Hepatocyte (in vitro differentiated cells): ENCODE results near the gene FGF12. TPM values are rescaled to one million over a fixed set of nuclear protein-coding genes. Genes with fewer than 3 reads are reported as not detected.
A peak's percentile ranks its signal among the peaks of the same experiment; 100 is the strongest.

Experiments used
- DNase-seq: peaks from one replicate; pipeline ENCODE4 v3.0.0-alpha.2; 2016; ENCODE audit warnings: low spot score
- H2AFZ ChIP-seq: fragments of 200-600 bp; sonication (generic); 2 replicates; pipeline ENCODE4 v1.6.0; 2016; ENCODE audit warnings: antibody characterized with exemption, mild to moderate bottlenecking
- H3K27ac ChIP-seq: fragments of 200-600 bp; sonication (generic); 2 replicates; pipeline ENCODE4 v1.5.1; 2016; ENCODE audit warnings: mild to moderate bottlenecking
- H3K27me3 ChIP-seq: fragments of 200-600 bp; sonication (generic); 2 replicates; pipeline ENCODE4 v1.6.1; 2016
- H3K36me3 ChIP-seq: fragments of 200-600 bp; sonication (generic); replicated peaks from 2 replicates; pipeline ENCODE4 v1.5.1; 2016; ENCODE audit warnings: low read depth; ENCODE audit not compliant: insufficient read depth
- H3K4me1 ChIP-seq: fragments of 200-600 bp; sonication (generic); 2 replicates; pipeline ENCODE4 v1.5.1; 2016; ENCODE audit warnings: mild to moderate bottlenecking, moderate library complexity; ENCODE audit not compliant: insufficient read depth
- H3K4me2 ChIP-seq: fragments of 200-600 bp; sonication (generic); 2 replicates; pipeline ENCODE4 v1.6.0; 2016
- H3K4me3 ChIP-seq: fragments of 200-600 bp; sonication (generic); 2 replicates; pipeline ENCODE4 v1.5.1; 2016; ENCODE audit warnings: mild to moderate bottlenecking
- H3K79me2 ChIP-seq: fragments of 200-600 bp; sonication (generic); 2 replicates; pipeline ENCODE4 v1.6.0; 2017; ENCODE audit warnings: mild to moderate bottlenecking
- H3K9me2 ChIP-seq: fragments of 200-600 bp; sonication (generic); replicated peaks from 2 replicates; pipeline ENCODE4 v1.6.0; 2017; ENCODE audit warnings: mild to moderate bottlenecking; ENCODE audit not compliant: insufficient read depth
- H3K9me3 ChIP-seq: fragments of 200-600 bp; sonication (generic); 2 replicates; pipeline ENCODE4 v1.5.1; 2016; ENCODE audit warnings: low read depth, mild to moderate bottlenecking
- H4K20me1 ChIP-seq: fragments of 200-600 bp; sonication (generic); 2 replicates; pipeline ENCODE4 v1.6.0; 2016; ENCODE audit warnings: mild to moderate bottlenecking; ENCODE audit not compliant: insufficient read depth, poor library complexity, severe bottlenecking
- EZH2 ChIP-seq: fragments of 200-600 bp; sonication (generic); IDR thresholded peaks from 2 replicates; pipeline ENCODE4 v1.6.1; 2016; ENCODE audit warnings: antibody characterized with exemption, mild to moderate bottlenecking, borderline replicate concordance
- EZH2phosphoT487 ChIP-seq: fragments of 200-600 bp; sonication (generic); IDR thresholded peaks from one replicate; pipeline ENCODE4 v1.6.1; 2018; ENCODE audit warnings: antibody characterized with exemption, mild to moderate bottlenecking, low read depth, moderate library complexity; ENCODE audit not compliant: unreplicated experiment, severe bottlenecking
- WGBS: methylation state at CpG from one replicate; pipeline ENCODE4 v1.1.6; 2016; ENCODE audit warnings: low lambda C conversion rate; ENCODE audit errors: missing lambda C conversion rate; 5-methylcytosine and 5-hydroxymethylcytosine counted together
- polyA plus RNA-seq: library from polyadenylated mRNA; unstranded; fragments of >200 nt; fragmentation: Nextera tagmentation; extraction: Ambion mirVana; gene quantifications from 2 replicates; pipeline ENCODE4 v1.2.1, GENCODE V29; 2016
- total RNA-seq: library from RNA; depleted of rRNA; stranded (reverse); fragments of >200 nt; gene quantifications from 2 replicates; pipeline ENCODE4 v1.2.3, GENCODE V29; 2014
- TF ChIP-seq, protein P1 (sequence below): fragments of 200-600 bp; sonication (generic); IDR thresholded peaks from 2 replicates; pipeline ENCODE4 v1.5.1; 2016; ENCODE audit warnings: antibody characterized with exemption, mild to moderate bottlenecking; ENCODE audit not compliant: poor library complexity

FGF12 gene
- total and polyA plus RNA-seq, 2 experiments from 2014 or later = 2.1 TPM

DNA sequence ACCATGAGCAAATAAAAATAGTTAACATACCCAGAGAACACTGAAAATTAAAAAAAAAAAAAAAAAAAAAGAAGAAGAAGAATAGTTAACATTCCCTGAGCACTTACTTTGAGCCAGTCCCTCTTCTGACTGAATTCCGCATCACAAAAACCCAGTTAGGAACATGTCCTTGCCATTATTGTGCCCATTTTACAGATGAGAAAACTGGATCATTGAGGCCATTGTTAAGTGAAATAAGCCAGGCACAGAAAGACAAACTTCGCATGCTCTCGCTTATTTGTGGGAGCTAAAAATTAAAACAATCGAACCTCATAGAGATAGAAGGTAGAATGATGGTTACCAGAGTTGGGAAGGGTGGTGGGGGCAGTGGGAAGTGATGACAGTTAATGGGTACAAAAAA, 119.5 kb downstream of the FGF12 start:
- no peak for TF ChIP-seq EZH2
- TF ChIP-seq EZH2phosphoT487 = no peak
- TF ChIP-seq, protein P1, sequence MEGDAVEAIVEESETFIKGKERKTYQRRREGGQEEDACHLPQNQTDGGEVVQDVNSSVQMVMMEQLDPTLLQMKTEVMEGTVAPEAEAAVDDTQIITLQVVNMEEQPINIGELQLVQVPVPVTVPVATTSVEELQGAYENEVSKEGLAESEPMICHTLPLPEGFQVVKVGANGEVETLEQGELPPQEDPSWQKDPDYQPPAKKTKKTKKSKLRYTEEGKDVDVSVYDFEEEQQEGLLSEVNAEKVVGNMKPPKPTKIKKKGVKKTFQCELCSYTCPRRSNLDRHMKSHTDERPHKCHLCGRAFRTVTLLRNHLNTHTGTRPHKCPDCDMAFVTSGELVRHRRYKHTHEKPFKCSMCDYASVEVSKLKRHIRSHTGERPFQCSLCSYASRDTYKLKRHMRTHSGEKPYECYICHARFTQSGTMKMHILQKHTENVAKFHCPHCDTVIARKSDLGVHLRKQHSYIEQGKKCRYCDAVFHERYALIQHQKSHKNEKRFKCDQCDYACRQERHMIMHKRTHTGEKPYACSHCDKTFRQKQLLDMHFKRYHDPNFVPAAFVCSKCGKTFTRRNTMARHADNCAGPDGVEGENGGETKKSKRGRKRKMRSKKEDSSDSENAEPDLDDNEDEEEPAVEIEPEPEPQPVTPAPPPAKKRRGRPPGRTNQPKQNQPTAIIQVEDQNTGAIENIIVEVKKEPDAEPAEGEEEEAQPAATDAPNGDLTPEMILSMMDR = no peak
- H3K4me3 ChIP-seq = no peak overlapping the region
- H3K9me2 ChIP-seq = no peaks in the 10 kb centered on the region
- no peaks in the 10 kb centered on the region for H3K9me3 ChIP-seq
- H2AFZ ChIP-seq = no peak overlapping the region
- no peaks in the 10 kb centered on the region for H3K4me1 ChIP-seq
- no peak overlapping the region for H3K4me2 ChIP-seq
- DNase-seq = no peak
- no peaks in the 10 kb centered on the region for H3K79me2 ChIP-seq
- no peak overlapping the region for H3K27ac ChIP-seq
- no peaks in the 10 kb centered on the region for H3K36me3 ChIP-seq
- no peaks in the 10 kb centered on the region for H4K20me1 ChIP-seq
- H3K27me3 ChIP-seq = no peaks in the 10 kb centered on the region
- 79% methylated on average over 4 of the region's 4 CpGs for WGBS

DNA sequence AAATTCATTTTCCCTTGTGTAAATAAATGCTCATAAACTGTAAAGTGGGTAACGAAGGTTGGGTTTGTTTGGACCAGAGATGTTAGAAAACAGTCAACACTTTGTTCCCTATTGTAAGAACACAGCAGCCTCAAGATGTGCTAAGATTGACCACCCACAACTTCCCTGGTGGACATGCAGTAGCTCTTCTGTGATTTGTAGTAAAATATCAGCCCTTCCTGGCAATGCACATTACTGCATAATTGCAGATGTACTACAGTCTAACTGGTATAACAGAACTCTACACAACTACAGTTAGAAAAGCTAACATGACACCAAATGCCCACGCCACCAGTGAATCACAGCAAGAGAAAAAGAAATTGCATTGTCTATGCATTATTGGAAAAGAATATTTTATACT, 129.4 kb downstream of the FGF12 start:
- peak overlapping the region; percentile 2 for H3K27ac ChIP-seq
- H3K4me2 ChIP-seq = peak overlapping the region; percentile 31
- DNase-seq = no peak
- WGBS = 68% methylated on average over 2 of the region's 2 CpGs
- no peaks in the 10 kb centered on the region for H3K79me2 ChIP-seq
- H3K27me3 ChIP-seq = no peaks in the 10 kb centered on the region
- TF ChIP-seq EZH2 = no peak
- TF ChIP-seq, protein P1 = no peak
- no peak for TF ChIP-seq EZH2phosphoT487
- H2AFZ ChIP-seq = no peak overlapping the region
- no peaks in the 10 kb centered on the region for H4K20me1 ChIP-seq
- no peaks in the 10 kb centered on the region for H3K9me2 ChIP-seq
- H3K9me3 ChIP-seq = no peaks in the 10 kb centered on the region
- no peak overlapping the region for H3K4me3 ChIP-seq
- peaks cover 13% of the 10 kb centered on the region for H3K4me1 ChIP-seq
- H3K36me3 ChIP-seq = no peaks in the 10 kb centered on the region

DNA sequence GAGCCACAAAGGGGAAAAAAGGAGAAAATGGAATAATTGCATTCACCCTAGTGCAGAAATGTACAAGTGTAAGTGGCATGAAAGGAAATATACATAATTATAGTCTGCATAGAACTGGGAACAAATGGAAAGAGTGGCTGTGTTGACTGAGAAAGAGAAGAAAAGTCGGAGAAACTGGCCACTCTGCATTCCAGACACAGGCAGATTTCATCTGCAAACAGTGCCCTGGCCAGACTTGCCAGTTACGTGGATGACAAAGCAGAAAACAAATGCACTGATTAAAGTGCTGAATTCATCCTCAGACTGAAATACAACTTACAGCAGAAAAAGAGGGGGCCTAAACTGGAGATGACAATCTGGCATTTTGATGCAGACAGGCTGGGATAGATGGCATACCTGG, 129.8 kb downstream of the FGF12 start:
- H4K20me1 ChIP-seq = no peaks in the 10 kb centered on the region

More for the DNA sequence above, 129.8 kb downstream of the FGF12 start:
- Histone ChIP-seq H3K9me3 (no peaks in the 10 kb centered on the region), H3K9me2 (no peaks in the 10 kb centered on the region), H3K4me3 (no peak overlapping the region), H3K79me2 (no peaks in the 10 kb centered on the region), H3K4me1 (peaks cover 13% of the 10 kb centered on the region), H3K36me3 (no peaks in the 10 kb centered on the region), H3K4me2 (peak overlapping the region; percentile 31), H3K27ac (peak overlapping the region; percentile 2), H3K27me3 (no peaks in the 10 kb centered on the region), H2AFZ (no peak overlapping the region)
- no peak for TF ChIP-seq EZH2
- TF ChIP-seq EZH2phosphoT487 = no peak
- TF ChIP-seq, protein P1 = no peak
- peak; percentile 31 for DNase-seq
- 19% methylated on average over 2 of the region's 2 CpGs for WGBS
